HEK293 (cell line): ENCODE results near the gene CABP7.

Experiments used
- CTCF ChIA-PET: fragments of 350-600 bp; formaldehyde crosslinking; extraction: SDS; loops from one replicate; lab custom pipeline; 2021; ENCODE audit warnings: antibody characterized with exemption; lab: Yijun Ruan, JAX
- POLR2A ChIA-PET: fragments of 300-600 bp; formaldehyde crosslinking; extraction: SDS; loops from one replicate; lab custom pipeline; 2020; ENCODE audit warnings: antibody characterized with exemption, inconsistent platforms; lab: Yijun Ruan, JAX
- H3K27ac ChIP-seq: fragments of 200-500 bp; sonication (Bioruptor generic); 2 replicates; pipeline ENCODE4 v1.5.1; 2014; ENCODE audit warnings: low read depth, low read length, control low read depth, inconsistent platforms; ENCODE audit errors: extremely low read depth
- H3K36me3 ChIP-seq, 2 experiments: fragments of 200-500 bp in 1 of 2; sonication (Bioruptor generic) in 1 of 2; 1 replicate in 1 of 2; 2 replicates in 1 of 2; pipeline ENCODE4 v1.5.1; 2014 to 2017; ENCODE audit warnings: inconsistent platforms in 2 of 2, low read length in 2 of 2; ENCODE audit not compliant: control insufficient read depth in 2 of 2, insufficient read depth in 1 of 2
- H3K4me1 ChIP-seq: fragments of 200-500 bp; sonication (Bioruptor generic); 2 replicates; pipeline ENCODE4 v1.5.1; 2014; ENCODE audit warnings: mild to moderate bottlenecking, low read length, inconsistent platforms; ENCODE audit not compliant: control insufficient read depth, insufficient read depth
- H3K4me3 ChIP-seq: 2 replicates; pipeline ENCODE4 v1.5.1; 2011; ENCODE audit warnings: low read depth, mild to moderate bottlenecking, control low read depth, low read length, moderate library complexity
- H3K9me3 ChIP-seq: fragments of 200-500 bp; sonication (Bioruptor generic); 2 replicates; pipeline ENCODE4 v1.5.1; 2014; ENCODE audit warnings: low read depth, low read length, inconsistent platforms; ENCODE audit not compliant: control insufficient read depth, insufficient read depth
- FEZF1 ChIP-seq: fragments of 450-650 bp; formaldehyde crosslinking; IDR thresholded peaks from 2 replicates; pipeline ENCODE4 v1.5.1; 2016; ENCODE audit warnings: missing biosample characterization, missing genetic modification characterization
- GFI1B ChIP-seq: fragments of 450-650 bp; formaldehyde crosslinking; IDR thresholded peaks from 2 replicates; pipeline ENCODE4 v1.5.1; 2016; ENCODE audit warnings: missing biosample characterization, missing genetic modification characterization
- HOXD13 ChIP-seq: sonication (generic); formaldehyde crosslinking; IDR thresholded peaks from 2 replicates; pipeline ENCODE4 v1.8.0; 2022; ENCODE audit warnings: missing genetic modification reagents, borderline replicate concordance
- KLF7 ChIP-seq: fragments of 450-650 bp; formaldehyde crosslinking; IDR thresholded peaks from 2 replicates; pipeline ENCODE4 v1.5.1; 2016; ENCODE audit warnings: missing biosample characterization, missing genetic modification characterization, borderline replicate concordance
- PRDM4 ChIP-seq: fragments of 450-650 bp; formaldehyde crosslinking; IDR thresholded peaks from 2 replicates; pipeline ENCODE4 v1.5.1; 2017; ENCODE audit warnings: missing biosample characterization, missing genetic modification characterization
- REPIN1 ChIP-seq: fragments of 450-650 bp; formaldehyde crosslinking; IDR thresholded peaks from 2 replicates; pipeline ENCODE4 v1.5.1; 2017; ENCODE audit warnings: missing biosample characterization, missing genetic modification characterization, low read depth
- SALL2 ChIP-seq: fragments of 450-650 bp; formaldehyde crosslinking; IDR thresholded peaks from 2 replicates; pipeline ENCODE4 v1.5.0; 2017; ENCODE audit warnings: missing biosample characterization, mild to moderate bottlenecking, missing genetic modification characterization, borderline replicate concordance
- SP7 ChIP-seq: fragments of 450-650 bp; formaldehyde crosslinking; IDR thresholded peaks from 2 replicates; pipeline ENCODE4 v1.5.1; 2016; ENCODE audit warnings: missing biosample characterization, missing genetic modification characterization
- ZBTB7A ChIP-seq: fragments of 450-650 bp; formaldehyde crosslinking; IDR thresholded peaks from 2 replicates; pipeline ENCODE4 v1.5.1; 2016; ENCODE audit warnings: low read depth, missing biosample characterization, missing genetic modification characterization
- ZBTB8A ChIP-seq: fragments of 450-650 bp; formaldehyde crosslinking; IDR thresholded peaks from 2 replicates; pipeline ENCODE4 v1.5.1; 2016; ENCODE audit warnings: missing biosample characterization, missing genetic modification characterization
- ZFP3 ChIP-seq: fragments of 450-650 bp; formaldehyde crosslinking; IDR thresholded peaks from 2 replicates; pipeline ENCODE4 v1.5.1; 2016; ENCODE audit warnings: low read depth, missing biosample characterization, missing genetic modification characterization
- ZNF112 ChIP-seq: fragments of 450-650 bp; formaldehyde crosslinking; IDR thresholded peaks from 2 replicates; pipeline ENCODE4 v1.5.0; 2017; ENCODE audit warnings: missing biosample characterization, missing genetic modification characterization
- ZNF114 ChIP-seq: fragments of 450-650 bp; formaldehyde crosslinking; IDR thresholded peaks from 2 replicates; pipeline ENCODE4 v1.5.0; 2017; ENCODE audit warnings: missing biosample characterization, missing genetic modification characterization
- ZNF121 ChIP-seq: fragments of 450-650 bp; formaldehyde crosslinking; IDR thresholded peaks from 2 replicates; pipeline ENCODE4 v1.5.1; 2016; ENCODE audit warnings: missing biosample characterization, missing genetic modification characterization
- ZNF174 ChIP-seq: fragments of 450-650 bp; formaldehyde crosslinking; IDR thresholded peaks from 2 replicates; pipeline ENCODE4 v1.5.0; 2017; ENCODE audit warnings: missing biosample characterization, mild to moderate bottlenecking, missing genetic modification characterization
- ZNF184 ChIP-seq: fragments of 450-650 bp; IDR thresholded peaks from 2 replicates; pipeline ENCODE4 v1.5.1; 2018; ENCODE audit warnings: missing biosample characterization, mild to moderate bottlenecking, missing genetic modification characterization
- ZNF2 ChIP-seq: fragments of 450-650 bp; formaldehyde crosslinking; IDR thresholded peaks from 2 replicates; pipeline ENCODE4 v1.5.1; 2016; ENCODE audit warnings: missing biosample characterization, missing genetic modification characterization
- ZNF214 ChIP-seq: fragments of 450-650 bp; formaldehyde crosslinking; IDR thresholded peaks from 2 replicates; pipeline ENCODE4 v1.5.1; 2017; ENCODE audit warnings: missing biosample characterization, mild to moderate bottlenecking, missing genetic modification characterization, borderline replicate concordance
- ZNF239 ChIP-seq: fragments of 450-650 bp; formaldehyde crosslinking; IDR thresholded peaks from 2 replicates; pipeline ENCODE4 v1.5.1; 2016; ENCODE audit warnings: missing biosample characterization, missing genetic modification characterization
- ZNF513 ChIP-seq: fragments of 450-650 bp; IDR thresholded peaks from 2 replicates; pipeline ENCODE4 v1.5.1; 2018; ENCODE audit warnings: missing biosample characterization, missing genetic modification characterization
- ZNF544 ChIP-seq: fragments of 450-650 bp; formaldehyde crosslinking; IDR thresholded peaks from 2 replicates; pipeline ENCODE4 v1.5.0; 2017; ENCODE audit warnings: missing biosample characterization, missing genetic modification characterization
- ZNF548 ChIP-seq: fragments of 450-650 bp; formaldehyde crosslinking; IDR thresholded peaks from 2 replicates; pipeline ENCODE4 v1.5.1; 2016; ENCODE audit warnings: missing biosample characterization, missing genetic modification characterization
- ZNF555 ChIP-seq: fragments of 450-650 bp; formaldehyde crosslinking; conservative IDR thresholded peaks from 2 replicates; pipeline ENCODE4 v1.5.1; 2017; ENCODE audit warnings: missing biosample characterization, mild to moderate bottlenecking, missing genetic modification characterization, inconsistent platforms
- ZNF560 ChIP-seq: fragments of 450-650 bp; formaldehyde crosslinking; IDR thresholded peaks from 2 replicates; pipeline ENCODE4 v1.5.1; 2017; ENCODE audit warnings: missing biosample characterization, missing genetic modification characterization, borderline replicate concordance
- ZNF626 ChIP-seq: fragments of 450-650 bp; sonication (Bioruptor Pico); formaldehyde crosslinking; IDR thresholded peaks from 2 replicates; pipeline ENCODE4 v1.5.1; 2018; ENCODE audit warnings: missing biosample characterization, missing genetic modification characterization, inconsistent platforms
- ZNF692 ChIP-seq: fragments of 450-650 bp; formaldehyde crosslinking; IDR thresholded peaks from 2 replicates; pipeline ENCODE4 v1.5.1; 2016; ENCODE audit warnings: missing biosample characterization, missing genetic modification characterization
- ZSCAN23 ChIP-seq: fragments of 450-650 bp; formaldehyde crosslinking; IDR thresholded peaks from 2 replicates; pipeline ENCODE4 v1.5.1; 2016; ENCODE audit warnings: missing biosample characterization, missing genetic modification characterization
- TF ChIP-seq, protein P1 (sequence below): fragments of 450-650 bp; formaldehyde crosslinking; IDR thresholded peaks from 2 replicates; pipeline ENCODE4 v1.5.0; 2017; ENCODE audit warnings: missing biosample characterization, missing genetic modification characterization, borderline replicate concordance
- TF ChIP-seq, protein P2 (sequence below): fragments of 450-650 bp; formaldehyde crosslinking; IDR thresholded peaks from 2 replicates; pipeline ENCODE4 v1.5.1; 2016; ENCODE audit warnings: missing biosample characterization, missing genetic modification characterization

Gene CABP7

GRCh38 chr22:29674121-29674520 lies 45.7 kb upstream of the CABP7 start:
- CTCF ChIA-PET, result interaction anchor here (0.7 to 1.4 kb wide), 3 partner anchors 13 to 331 kb away, joined by 3 to 5 read pairs (median 3); no protein-coding TSS in a partner anchor

GRCh38 chr22:29679316-29679715 lies 40.5 kb upstream of the CABP7 start:
- ChIA-PET POLR2A (no interaction called here), CTCF (interaction anchor here (0.6 to 5.0 kb wide), 4 partner anchors 11 to 408 kb away, joined by 3 to 21 read pairs (median 5); no protein-coding TSS in a partner anchor)
- H3K27ac ChIP-seq, result no peak overlapping the region
- H3K9me3 ChIP-seq, result no peaks in the 10 kb centered on the region
- no peaks in the 10 kb centered on the region for H3K4me1 ChIP-seq
- H3K36me3 ChIP-seq, result peaks cover 56 to 98% of the 10 kb centered on the region in 2 experiments
- H3K4me3 ChIP-seq, result no peak overlapping the region
- TF ChIP-seq ZNF239 (tag by site-specific recombination) (no peak), ZNF114 (tag by site-specific recombination) (no peak), ZNF513 (tag by site-specific recombination) (no peak), SALL2 (tag by site-specific recombination) (no peak), ZNF112 (tag by site-specific recombination) (no peak), ZNF555 (tag by site-specific recombination) (no peak), ZNF214 (no peak), KLF7 (tag by site-specific recombination) (no peak), FEZF1 (tag by site-specific recombination) (no peak), ZNF121 (tag by site-specific recombination) (no peak), ZBTB8A (no peak)
- TF ChIP-seq, protein P1, sequence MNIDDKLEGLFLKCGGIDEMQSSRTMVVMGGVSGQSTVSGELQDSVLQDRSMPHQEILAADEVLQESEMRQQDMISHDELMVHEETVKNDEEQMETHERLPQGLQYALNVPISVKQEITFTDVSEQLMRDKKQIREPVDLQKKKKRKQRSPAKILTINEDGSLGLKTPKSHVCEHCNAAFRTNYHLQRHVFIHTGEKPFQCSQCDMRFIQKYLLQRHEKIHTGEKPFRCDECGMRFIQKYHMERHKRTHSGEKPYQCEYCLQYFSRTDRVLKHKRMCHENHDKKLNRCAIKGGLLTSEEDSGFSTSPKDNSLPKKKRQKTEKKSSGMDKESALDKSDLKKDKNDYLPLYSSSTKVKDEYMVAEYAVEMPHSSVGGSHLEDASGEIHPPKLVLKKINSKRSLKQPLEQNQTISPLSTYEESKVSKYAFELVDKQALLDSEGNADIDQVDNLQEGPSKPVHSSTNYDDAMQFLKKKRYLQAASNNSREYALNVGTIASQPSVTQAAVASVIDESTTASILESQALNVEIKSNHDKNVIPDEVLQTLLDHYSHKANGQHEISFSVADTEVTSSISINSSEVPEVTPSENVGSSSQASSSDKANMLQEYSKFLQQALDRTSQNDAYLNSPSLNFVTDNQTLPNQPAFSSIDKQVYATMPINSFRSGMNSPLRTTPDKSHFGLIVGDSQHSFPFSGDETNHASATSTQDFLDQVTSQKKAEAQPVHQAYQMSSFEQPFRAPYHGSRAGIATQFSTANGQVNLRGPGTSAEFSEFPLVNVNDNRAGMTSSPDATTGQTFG (tag by site-specific recombination), result no peak

More at GRCh38 chr22:29674121-29674520, 45.7 kb upstream of the CABP7 start:
- Histone ChIP-seq H3K9me3 (no peaks in the 10 kb centered on the region), H3K27ac (no peak overlapping the region), H3K4me1 (no peaks in the 10 kb centered on the region), H3K4me3 (no peak overlapping the region), H3K36me3 (peaks cover 58 to 92% of the 10 kb centered on the region in 2 experiments)
- POLR2A ChIA-PET, result no interaction called here
- TF ChIP-seq ZNF692, result no peak
- no peak for TF ChIP-seq SP7
- TF ChIP-seq ZBTB7A (tag by site-specific recombination), result no peak
- TF ChIP-seq, protein P2, sequence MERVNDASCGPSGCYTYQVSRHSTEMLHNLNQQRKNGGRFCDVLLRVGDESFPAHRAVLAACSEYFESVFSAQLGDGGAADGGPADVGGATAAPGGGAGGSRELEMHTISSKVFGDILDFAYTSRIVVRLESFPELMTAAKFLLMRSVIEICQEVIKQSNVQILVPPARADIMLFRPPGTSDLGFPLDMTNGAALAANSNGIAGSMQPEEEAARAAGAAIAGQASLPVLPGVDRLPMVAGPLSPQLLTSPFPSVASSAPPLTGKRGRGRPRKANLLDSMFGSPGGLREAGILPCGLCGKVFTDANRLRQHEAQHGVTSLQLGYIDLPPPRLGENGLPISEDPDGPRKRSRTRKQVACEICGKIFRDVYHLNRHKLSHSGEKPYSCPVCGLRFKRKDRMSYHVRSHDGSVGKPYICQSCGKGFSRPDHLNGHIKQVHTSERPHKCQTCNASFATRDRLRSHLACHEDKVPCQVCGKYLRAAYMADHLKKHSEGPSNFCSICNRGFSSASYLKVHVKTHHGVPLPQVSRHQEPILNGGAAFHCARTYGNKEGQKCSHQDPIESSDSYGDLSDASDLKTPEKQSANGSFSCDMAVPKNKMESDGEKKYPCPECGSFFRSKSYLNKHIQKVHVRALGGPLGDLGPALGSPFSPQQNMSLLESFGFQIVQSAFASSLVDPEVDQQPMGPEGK (tag by site-specific recombination), result no peak
- no peak for TF ChIP-seq ZFP3
- no peak for TF ChIP-seq ZNF184 (tag by site-specific recombination)
- no peak for TF ChIP-seq ZSCAN23
- no peak for TF ChIP-seq ZNF626 (tag by site-specific recombination)
- TF ChIP-seq ZNF548, result no peak
- TF ChIP-seq ZNF2 (tag by site-specific recombination), result no peak
- no peak for TF ChIP-seq REPIN1
- TF ChIP-seq ZNF544 (tag by site-specific recombination), result no peak
- no peak for TF ChIP-seq PRDM4 (tag by site-specific recombination)
- TF ChIP-seq HOXD13 (CRISPR knock-in tag), result no peak
- no peak for TF ChIP-seq ZNF174 (tag by site-specific recombination)
- TF ChIP-seq ZNF560 (tag by site-specific recombination), result no peak
- TF ChIP-seq GFI1B, result no peak
